HepG2 (cell line): ENCODE results near the gene LGR6. TPM values are rescaled to one million over a fixed set of nuclear protein-coding genes. Genes with fewer than 3 reads are reported as not detected.

Source experiments
- ATAC-seq: fragments of 200-7000 bp; cut with Tn5 transposase; 3 replicates; pipeline ENCODE4 v1.9.1; 2020; ENCODE audit warnings: mild to moderate bottlenecking, moderate library complexity
- BruUV-seq: library from RNA; stranded (reverse); fragments of 400-500 nt; replicated peaks from 2 replicates; lab custom pipeline; 2021; lab: Mats Ljungman, UMichigan
- CTCF ChIA-PET: fragments of 300-600 bp; formaldehyde crosslinking; extraction: SDS; loops from one replicate; lab custom pipeline; 2021; ENCODE audit warnings: low total read pairs, inconsistent platforms, low intra/inter-chr PET ratio; lab: Yijun Ruan, JAX
- POLR2A ChIA-PET: fragments of 350-600 bp; sonication (Branson Sonifier 250); formaldehyde crosslinking; loops from one replicate; lab custom pipeline; 2020; ENCODE audit warnings: antibody characterized with exemption, inconsistent platforms; lab: Yijun Ruan, JAX
- DNase-seq: peaks from one replicate; pipeline ENCODE4 v3.0.0-alpha.2; 2015; ENCODE audit warnings: low spot score
- FAIRE-seq: peaks from 3 replicates; lab custom pipeline; 2011; peaks lifted over from hg19 to GRCh38; lab: Jason Lieb, UNC
- H2AFZ ChIP-seq: one replicate; pipeline ENCODE4 v1.6.1; 2011; ENCODE audit warnings: low read length, inconsistent platforms
- H3K27ac ChIP-seq: fragments of 300-600 bp; 3 replicates; pipeline ENCODE4 v1.8.0; 2011; ENCODE audit warnings: mixed run types, mild to moderate bottlenecking, mixed read lengths, low read length, inconsistent platforms; ENCODE audit not compliant: insufficient read depth; ENCODE audit errors: extremely low read length
- H3K27me3 ChIP-seq, 2 experiments: fragments of 200-600 bp in 1 of 2; 2 replicates in 1 of 2; 3 replicates in 1 of 2; pipeline versions ENCODE4 v1.6.0 to v1.8.0; 2011; ENCODE audit warnings: low read length in 2 of 2, mild to moderate bottlenecking in 2 of 2, moderate library complexity in 2 of 2, inconsistent platforms in 1 of 2; ENCODE audit not compliant: insufficient read depth in 2 of 2, control insufficient read depth in 1 of 2
- H3K36me3 ChIP-seq, 2 experiments: fragments of 200-600 bp in 1 of 2; replicated peaks in 1 of 2; 2 replicates in 1 of 2; 3 replicates in 1 of 2; pipeline versions ENCODE4 v1.5.1 to v1.8.0; 2011; ENCODE audit warnings: low read length in 2 of 2, inconsistent platforms in 1 of 2; ENCODE audit not compliant: insufficient read depth in 2 of 2, control insufficient read depth in 1 of 2
- H3K4me1 ChIP-seq: 2 replicates; pipeline ENCODE4 v1.5.1; 2012; ENCODE audit warnings: low read length, inconsistent platforms; ENCODE audit not compliant: insufficient read depth
- H3K4me2 ChIP-seq: 2 replicates; pipeline ENCODE4 v1.6.0; 2011; ENCODE audit warnings: low read depth, low read length, inconsistent platforms
- H3K4me3 ChIP-seq, 3 experiments: fragments of 200-600 bp in 1 of 3; sonication (generic), shearing (Covaris generic) in 1 of 3; replicated peaks in 1 of 3; 2 replicates each; pipeline ENCODE4 v1.5.1; 2011 to 2016; ENCODE audit warnings: low read length in 3 of 3, inconsistent platforms in 2 of 3, low read depth in 2 of 3, mild to moderate bottlenecking in 2 of 3, control low read depth in 1 of 3, mixed read lengths in 1 of 3; ENCODE audit not compliant: insufficient read depth in 1 of 3
- H3K79me2 ChIP-seq: one replicate; pipeline ENCODE4 v1.6.1; 2011; ENCODE audit warnings: low read length, inconsistent platforms; ENCODE audit not compliant: insufficient read depth
- H3K9ac ChIP-seq: 2 replicates; pipeline ENCODE4 v1.6.0; 2011; ENCODE audit warnings: mild to moderate bottlenecking, low read depth, low read length, inconsistent platforms; ENCODE audit not compliant: insufficient read depth
- H3K9me3 ChIP-seq: 2 replicates; pipeline ENCODE4 v1.5.1; 2012; ENCODE audit warnings: mild to moderate bottlenecking, low read length
- H4K20me1 ChIP-seq: 2 replicates; pipeline ENCODE4 v1.6.0; 2011; ENCODE audit warnings: inconsistent platforms, mild to moderate bottlenecking, low read length, moderate library complexity; ENCODE audit not compliant: insufficient read depth
- CREB1 ChIP-seq, 2 experiments: fragments of 450-650 bp in 1 of 2; IDR thresholded peaks; 2 replicates each; pipeline ENCODE4 v1.6.1; 2016 to 2017; ENCODE audit warnings: control low read depth in 1 of 2, mild to moderate bottlenecking in 1 of 2, missing compliant biosample characterization in 1 of 2, missing genetic modification characterization in 1 of 2
- ISL2 ChIP-seq: sonication (generic); formaldehyde crosslinking; IDR thresholded peaks from 2 replicates; pipeline ENCODE4 v1.5.0; 2020; ENCODE audit warnings: missing genetic modification reagents
- NFRKB ChIP-seq: fragments of 450-650 bp; IDR thresholded peaks from 2 replicates; pipeline ENCODE4 v1.6.1; 2017
- ZFP36 ChIP-seq: fragments of 150-350 bp; IDR thresholded peaks from 2 replicates; pipeline ENCODE4 v1.6.1; 2018; ENCODE audit warnings: borderline replicate concordance, low read length, low read depth; ENCODE audit not compliant: partially characterized antibody
- ZNF724P ChIP-seq: sonication (generic); formaldehyde crosslinking; IDR thresholded peaks from 2 replicates; pipeline ENCODE4 v1.8.0; 2022; ENCODE audit warnings: missing genetic modification reagents, borderline replicate concordance
- ZSCAN30 ChIP-seq: sonication (generic); formaldehyde crosslinking; IDR thresholded peaks from 2 replicates; pipeline ENCODE4 v1.5.0; 2020; ENCODE audit warnings: mild to moderate bottlenecking, missing genetic modification reagents
- WGBS: methylation state at CpG from one replicate; pipeline ENCODE4 v1.1.6; 2017; ENCODE audit warnings: low lambda C conversion rate; 5-methylcytosine and 5-hydroxymethylcytosine counted together
- in situ Hi-C: cut with HindIII; loops from 2 replicates; pipeline ENCODE4 v1.10.0; 2017; ENCODE audit warnings: low pct_unique_long_range_greater_than_20kb; ENCODE audit not compliant: extremely low pct_ligation_motif_present
- intact Hi-C: fragments of 100-400 bp; cut with micrococcal nuclease; formaldehyde crosslinking; loops from one replicate; pipeline ENCODE4 v1.10.0; 2022; ENCODE audit not compliant: unreplicated experiment
- polyA plus RNA-seq, 8 experiments: library from polyadenylated mRNA; depleted of rRNA in 3 of 8; stranded (reverse) in 7 of 8; unstranded in 1 of 8; fragments of >200 nt; fragmentation: Illumina TruSeq in 4 of 8; extraction: Trizol in 4 of 8; gene quantifications; 2 replicates each; pipeline versions ENCODE4 v1.2.1 to v1.2.3, GENCODE V29; 2011 to 2016; ENCODE audit warnings: low read depth in 4 of 8, missing spikeins in 1 of 8, mixed read lengths in 1 of 8; ENCODE audit not compliant: insufficient read depth in 1 of 8
- total RNA-seq, 5 experiments: library from RNA; depleted of rRNA; stranded (reverse); fragments of >200 nt; fragmentation: Illumina TruSeq; extraction: Trizol; gene quantifications; 2 replicates each; pipeline ENCODE4 v1.2.3, GENCODE V29; 2016; ENCODE audit warnings: low read depth in 1 of 5
- TF ChIP-seq, protein P1 (sequence below), 2 experiments: fragments of 450-650 bp in 1 of 2; sonication (generic) in 1 of 2; formaldehyde crosslinking in 1 of 2; IDR thresholded peaks; 2 replicates each; pipeline versions ENCODE4 v1.6.1 to v1.8.0; 2016 to 2022; ENCODE audit warnings: antibody characterized with exemption in 1 of 2, mild to moderate bottlenecking in 1 of 2, missing genetic modification reagents in 1 of 2
- TF ChIP-seq, protein P2 (sequence below): sonication (generic); formaldehyde crosslinking; conservative IDR thresholded peaks from 2 replicates; pipeline ENCODE4 v1.8.1; 2023; ENCODE audit warnings: missing genetic modification reagents
- TF ChIP-seq, protein P3 (sequence below): sonication (generic); formaldehyde crosslinking; IDR thresholded peaks from 2 replicates; pipeline ENCODE4 v1.4.0; 2020; ENCODE audit warnings: missing genetic modification reagents

Gene LGR6
- total and polyA plus RNA-seq, 2 of the 13 experiments (the other 11 are each of a cell fraction or from before 2014, with no cell fraction given) = 0.07 TPM; not detected in 1

DNA sequence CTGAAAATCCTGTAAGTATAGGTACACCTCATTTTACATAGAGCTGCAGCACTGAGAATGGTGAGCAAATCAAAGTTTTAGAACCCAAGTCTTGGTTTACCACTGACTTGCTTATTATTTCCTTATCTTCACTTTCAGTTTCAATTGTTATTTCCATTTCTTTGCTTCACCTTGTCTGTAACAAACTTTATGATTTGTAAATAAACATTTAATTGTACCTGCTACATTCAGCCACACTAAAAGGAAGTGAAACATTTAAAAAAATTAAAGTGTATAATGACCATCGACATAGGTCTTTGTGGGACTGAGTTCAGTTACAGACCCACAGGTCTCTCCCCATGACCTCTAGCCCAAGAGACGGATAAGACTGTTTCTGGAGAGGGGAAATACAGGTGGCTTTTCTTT lies 34.4 kb downstream of the LGR6 start:
- in situ Hi-C loops (no loop called here), intact Hi-C loops (no loop called here)
- H3K27ac ChIP-seq = no peak overlapping the region
- H3K4me1 ChIP-seq = peaks cover 10% of the 10 kb centered on the region
- no peak overlapping the region for H2AFZ ChIP-seq
- H3K4me3 ChIP-seq = no peak overlapping the region
- DNase-seq (no peak), ATAC-seq (no peak), FAIRE-seq (no peak)
- BruUV-seq = no TSS peak
- H3K79me2 ChIP-seq = no peaks in the 10 kb centered on the region
- H3K9me3 ChIP-seq = no peaks in the 10 kb centered on the region
- no peak overlapping the region for H3K4me2 ChIP-seq
- H4K20me1 ChIP-seq = no peaks in the 10 kb centered on the region
- ChIA-PET CTCF (no interaction called here), POLR2A (no interaction called here)
- WGBS = 0% methylated on average over 2 of the region's 2 CpGs
- H3K36me3 ChIP-seq = no peaks in the 10 kb centered on the region
- H3K9ac ChIP-seq = no peak overlapping the region
- H3K27me3 ChIP-seq = peaks cover 7 to 49% of the 10 kb centered on the region in 2 experiments; a peak in 4 of 5 replicates
- TF ChIP-seq, protein P1, sequence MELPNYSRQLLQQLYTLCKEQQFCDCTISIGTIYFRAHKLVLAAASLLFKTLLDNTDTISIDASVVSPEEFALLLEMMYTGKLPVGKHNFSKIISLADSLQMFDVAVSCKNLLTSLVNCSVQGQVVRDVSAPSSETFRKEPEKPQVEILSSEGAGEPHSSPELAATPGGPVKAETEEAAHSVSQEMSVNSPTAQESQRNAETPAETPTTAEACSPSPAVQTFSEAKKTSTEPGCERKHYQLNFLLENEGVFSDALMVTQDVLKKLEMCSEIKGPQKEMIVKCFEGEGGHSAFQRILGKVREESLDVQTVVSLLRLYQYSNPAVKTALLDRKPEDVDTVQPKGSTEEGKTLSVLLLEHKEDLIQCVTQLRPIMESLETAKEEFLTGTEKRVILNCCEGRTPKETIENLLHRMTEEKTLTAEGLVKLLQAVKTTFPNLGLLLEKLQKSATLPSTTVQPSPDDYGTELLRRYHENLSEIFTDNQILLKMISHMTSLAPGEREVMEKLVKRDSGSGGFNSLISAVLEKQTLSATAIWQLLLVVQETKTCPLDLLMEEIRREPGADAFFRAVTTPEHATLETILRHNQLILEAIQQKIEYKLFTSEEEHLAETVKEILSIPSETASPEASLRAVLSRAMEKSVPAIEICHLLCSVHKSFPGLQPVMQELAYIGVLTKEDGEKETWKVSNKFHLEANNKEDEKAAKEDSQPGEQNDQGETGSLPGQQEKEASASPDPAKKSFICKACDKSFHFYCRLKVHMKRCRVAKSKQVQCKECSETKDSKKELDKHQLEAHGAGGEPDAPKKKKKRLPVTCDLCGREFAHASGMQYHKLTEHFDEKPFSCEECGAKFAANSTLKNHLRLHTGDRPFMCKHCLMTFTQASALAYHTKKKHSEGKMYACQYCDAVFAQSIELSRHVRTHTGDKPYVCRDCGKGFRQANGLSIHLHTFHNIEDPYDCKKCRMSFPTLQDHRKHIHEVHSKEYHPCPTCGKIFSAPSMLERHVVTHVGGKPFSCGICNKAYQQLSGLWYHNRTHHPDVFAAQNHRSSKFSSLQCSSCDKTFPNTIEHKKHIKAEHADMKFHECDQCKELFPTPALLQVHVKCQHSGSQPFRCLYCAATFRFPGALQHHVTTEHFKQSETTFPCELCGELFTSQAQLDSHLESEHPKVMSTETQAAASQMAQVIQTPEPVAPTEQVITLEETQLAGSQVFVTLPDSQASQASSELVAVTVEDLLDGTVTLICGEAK (IDR thresholded peaks at IDR 0.05) = no peak
- TF ChIP-seq, protein P1 (CRISPR knock-in tag; IDR thresholded peaks at IDR 0.05) = no peak
- TF ChIP-seq ZNF724P (CRISPR knock-in tag) = no peak
- TF ChIP-seq, protein P2, sequence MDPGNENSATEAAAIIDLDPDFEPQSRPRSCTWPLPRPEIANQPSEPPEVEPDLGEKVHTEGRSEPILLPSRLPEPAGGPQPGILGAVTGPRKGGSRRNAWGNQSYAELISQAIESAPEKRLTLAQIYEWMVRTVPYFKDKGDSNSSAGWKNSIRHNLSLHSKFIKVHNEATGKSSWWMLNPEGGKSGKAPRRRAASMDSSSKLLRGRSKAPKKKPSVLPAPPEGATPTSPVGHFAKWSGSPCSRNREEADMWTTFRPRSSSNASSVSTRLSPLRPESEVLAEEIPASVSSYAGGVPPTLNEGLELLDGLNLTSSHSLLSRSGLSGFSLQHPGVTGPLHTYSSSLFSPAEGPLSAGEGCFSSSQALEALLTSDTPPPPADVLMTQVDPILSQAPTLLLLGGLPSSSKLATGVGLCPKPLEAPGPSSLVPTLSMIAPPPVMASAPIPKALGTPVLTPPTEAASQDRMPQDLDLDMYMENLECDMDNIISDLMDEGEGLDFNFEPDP (CRISPR knock-in tag) = no peak
- no peak for TF ChIP-seq ZSCAN30
- no peak for TF ChIP-seq ZFP36
- TF ChIP-seq ISL2 (CRISPR knock-in tag) = no peak
- TF ChIP-seq NFRKB = no peak
- TF ChIP-seq, protein P3, sequence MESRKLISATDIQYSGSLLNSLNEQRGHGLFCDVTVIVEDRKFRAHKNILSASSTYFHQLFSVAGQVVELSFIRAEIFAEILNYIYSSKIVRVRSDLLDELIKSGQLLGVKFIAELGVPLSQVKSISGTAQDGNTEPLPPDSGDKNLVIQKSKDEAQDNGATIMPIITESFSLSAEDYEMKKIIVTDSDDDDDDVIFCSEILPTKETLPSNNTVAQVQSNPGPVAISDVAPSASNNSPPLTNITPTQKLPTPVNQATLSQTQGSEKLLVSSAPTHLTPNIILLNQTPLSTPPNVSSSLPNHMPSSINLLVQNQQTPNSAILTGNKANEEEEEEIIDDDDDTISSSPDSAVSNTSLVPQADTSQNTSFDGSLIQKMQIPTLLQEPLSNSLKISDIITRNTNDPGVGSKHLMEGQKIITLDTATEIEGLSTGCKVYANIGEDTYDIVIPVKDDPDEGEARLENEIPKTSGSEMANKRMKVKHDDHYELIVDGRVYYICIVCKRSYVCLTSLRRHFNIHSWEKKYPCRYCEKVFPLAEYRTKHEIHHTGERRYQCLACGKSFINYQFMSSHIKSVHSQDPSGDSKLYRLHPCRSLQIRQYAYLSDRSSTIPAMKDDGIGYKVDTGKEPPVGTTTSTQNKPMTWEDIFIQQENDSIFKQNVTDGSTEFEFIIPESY (CRISPR knock-in tag) = no peak
- TF ChIP-seq CREB1 (IDR thresholded peaks at IDR 0.05) = no peak
- no peak for TF ChIP-seq CREB1 (CRISPR knock-in tag; IDR thresholded peaks at IDR 0.05)
